ENCODE measurements around the gene TMEM252.

The TMEM252 gene

DNA sequence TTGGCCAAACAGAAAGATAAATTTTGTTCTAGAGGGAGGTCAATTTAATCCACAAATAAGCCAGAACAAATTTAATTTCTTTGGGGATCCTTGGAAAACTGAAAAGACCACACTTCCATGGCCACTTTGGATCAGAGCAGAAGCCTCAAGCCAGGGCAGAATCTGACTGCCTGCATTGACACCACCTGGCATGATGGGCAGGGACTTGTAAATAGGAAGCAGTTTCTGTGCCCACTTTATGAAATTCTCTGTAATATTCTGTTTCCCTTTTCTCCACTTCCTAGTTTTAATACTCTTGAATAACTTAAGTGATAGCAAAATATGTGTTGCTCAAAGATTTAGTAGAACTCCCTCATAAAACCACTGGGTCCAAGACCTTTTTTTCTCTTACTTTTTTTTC, 6.7 kb upstream of the TMEM252 start:
- TF ChIP-seq OSR1 (CRISPR knock-in tag; IDR thresholded peaks at IDR 0.05): no peak
- no peak for TF ChIP-seq GLIS3 (CRISPR knock-in tag; IDR thresholded peaks at IDR 0.05)
- no peak for TF ChIP-seq ZNF70 (CRISPR knock-in tag; IDR thresholded peaks at IDR 0.05)
- TF ChIP-seq TOX (CRISPR knock-in tag; IDR thresholded peaks at IDR 0.05; ENCODE audit: borderline replicate concordance): no peak
- TF ChIP-seq ZNF8 (CRISPR knock-in tag; IDR thresholded peaks at IDR 0.05): no peak
- no peak for TF ChIP-seq ESRRG (CRISPR knock-in tag; IDR thresholded peaks at IDR 0.05)
- TF ChIP-seq ARNTL (CRISPR knock-in tag; IDR thresholded peaks at IDR 0.05; ENCODE audit: borderline replicate concordance, low read depth): no peak
- no peak for TF ChIP-seq ZC3H10 (CRISPR knock-in tag; IDR thresholded peaks at IDR 0.05)
- ATAC-seq: no peak

DNA sequence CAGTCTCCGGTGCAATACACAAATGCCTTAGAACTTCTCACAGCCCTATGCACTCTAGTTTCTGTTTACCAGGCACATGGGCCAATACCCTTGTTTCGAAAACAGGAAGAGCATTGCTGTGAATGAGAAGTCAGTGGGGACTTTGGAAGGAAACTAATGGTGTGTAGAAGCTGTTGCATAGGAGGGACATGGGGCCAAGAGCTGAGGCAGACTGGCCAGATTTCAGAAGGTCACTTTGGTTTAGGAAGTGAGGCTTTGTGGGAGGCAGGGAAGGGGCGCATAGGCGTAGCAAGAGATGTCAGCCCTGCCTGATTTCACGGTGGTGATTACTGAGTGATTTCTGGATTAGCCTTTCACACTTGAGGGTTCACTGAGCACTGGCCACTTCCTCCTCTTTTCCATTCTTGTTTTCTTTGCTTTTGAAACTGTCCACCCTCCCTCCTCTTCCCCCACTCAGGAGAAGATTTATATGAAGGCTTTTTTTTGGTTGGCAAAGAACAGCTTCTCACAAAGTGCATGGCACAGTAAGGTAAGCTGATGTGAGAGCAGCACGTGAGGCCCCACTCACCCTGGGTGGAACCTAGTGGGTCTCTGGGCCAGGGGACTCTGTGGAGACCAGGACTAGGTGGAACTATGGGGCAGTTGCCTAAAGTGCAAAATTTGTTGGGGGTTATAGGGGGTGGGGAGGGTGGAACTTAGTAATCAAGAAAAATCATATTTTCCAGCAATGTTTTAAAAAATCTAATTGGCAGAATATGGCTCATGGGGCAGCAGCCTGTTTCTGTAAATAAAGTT, 6.1 kb upstream of the TMEM252 start:
- TF ChIP-seq CSDC2 (CRISPR knock-in tag; IDR thresholded peaks at IDR 0.05) (no peak), ZFP30 (CRISPR knock-in tag; IDR thresholded peaks at IDR 0.05) (no peak)
- no peak for ATAC-seq

- ATAC-seq: no peak
- TF ChIP-seq OSR1 (CRISPR knock-in tag; IDR thresholded peaks at IDR 0.05) (no peak), ESRRG (CRISPR knock-in tag; IDR thresholded peaks at IDR 0.05) (no peak)
Observed at GRCh38 chr9:68545033-68545705, 4.5 kb upstream of the TMEM252 start.

GRCh38 chr9:68541568-68541967, 885 bp upstream of the TMEM252 start:
- no peak for ATAC-seq
- TF ChIP-seq OSR1 (CRISPR knock-in tag; IDR thresholded peaks at IDR 0.05) (no peak), ESRRG (CRISPR knock-in tag; IDR thresholded peaks at IDR 0.05) (no peak), PPARA (CRISPR knock-in tag; IDR thresholded peaks at IDR 0.05; ENCODE audit: borderline replicate concordance) (no peak)

DNA sequence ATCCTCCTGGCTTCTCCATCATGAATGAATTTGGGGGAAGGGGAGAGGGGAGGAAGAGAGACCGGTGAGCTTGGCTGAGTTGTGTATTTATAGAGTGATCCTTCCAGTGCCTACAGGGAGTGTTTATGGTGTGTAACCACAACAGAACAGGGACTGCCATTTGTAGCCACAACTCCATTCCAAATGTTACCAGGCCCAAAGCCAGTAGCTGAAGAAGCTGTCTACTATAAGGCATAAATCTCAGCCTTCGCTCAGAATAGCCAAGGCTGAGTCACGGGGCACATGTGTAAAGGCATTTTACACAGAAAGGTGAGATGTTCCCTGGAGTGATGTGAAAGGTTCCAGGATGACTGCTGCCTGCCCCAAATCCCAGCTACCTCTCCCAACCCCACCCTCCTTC, 2.5 kb downstream of the TMEM252 start:
- TF ChIP-seq, protein P1, sequence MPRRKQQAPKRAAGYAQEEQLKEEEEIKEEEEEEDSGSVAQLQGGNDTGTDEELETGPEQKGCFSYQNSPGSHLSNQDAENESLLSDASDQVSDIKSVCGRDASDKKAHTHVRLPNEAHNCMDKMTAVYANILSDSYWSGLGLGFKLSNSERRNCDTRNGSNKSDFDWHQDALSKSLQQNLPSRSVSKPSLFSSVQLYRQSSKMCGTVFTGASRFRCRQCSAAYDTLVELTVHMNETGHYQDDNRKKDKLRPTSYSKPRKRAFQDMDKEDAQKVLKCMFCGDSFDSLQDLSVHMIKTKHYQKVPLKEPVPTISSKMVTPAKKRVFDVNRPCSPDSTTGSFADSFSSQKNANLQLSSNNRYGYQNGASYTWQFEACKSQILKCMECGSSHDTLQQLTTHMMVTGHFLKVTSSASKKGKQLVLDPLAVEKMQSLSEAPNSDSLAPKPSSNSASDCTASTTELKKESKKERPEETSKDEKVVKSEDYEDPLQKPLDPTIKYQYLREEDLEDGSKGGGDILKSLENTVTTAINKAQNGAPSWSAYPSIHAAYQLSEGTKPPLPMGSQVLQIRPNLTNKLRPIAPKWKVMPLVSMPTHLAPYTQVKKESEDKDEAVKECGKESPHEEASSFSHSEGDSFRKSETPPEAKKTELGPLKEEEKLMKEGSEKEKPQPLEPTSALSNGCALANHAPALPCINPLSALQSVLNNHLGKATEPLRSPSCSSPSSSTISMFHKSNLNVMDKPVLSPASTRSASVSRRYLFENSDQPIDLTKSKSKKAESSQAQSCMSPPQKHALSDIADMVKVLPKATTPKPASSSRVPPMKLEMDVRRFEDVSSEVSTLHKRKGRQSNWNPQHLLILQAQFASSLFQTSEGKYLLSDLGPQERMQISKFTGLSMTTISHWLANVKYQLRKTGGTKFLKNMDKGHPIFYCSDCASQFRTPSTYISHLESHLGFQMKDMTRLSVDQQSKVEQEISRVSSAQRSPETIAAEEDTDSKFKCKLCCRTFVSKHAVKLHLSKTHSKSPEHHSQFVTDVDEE (CRISPR knock-in tag; IDR thresholded peaks at IDR 0.05): no peak
- TF ChIP-seq ZNF8 (CRISPR knock-in tag; IDR thresholded peaks at IDR 0.05) (no peak), ZNF70 (CRISPR knock-in tag; IDR thresholded peaks at IDR 0.05) (no peak), ZFP3 (CRISPR knock-in tag; IDR thresholded peaks at IDR 0.05) (no peak), OSR1 (CRISPR knock-in tag; IDR thresholded peaks at IDR 0.05) (no peak), ESRRG (CRISPR knock-in tag; IDR thresholded peaks at IDR 0.05) (no peak), CSDC2 (CRISPR knock-in tag; IDR thresholded peaks at IDR 0.05) (no peak), ZFP30 (CRISPR knock-in tag; IDR thresholded peaks at IDR 0.05) (no peak), ZC3H10 (CRISPR knock-in tag; IDR thresholded peaks at IDR 0.05) (no peak), PPARA (CRISPR knock-in tag; IDR thresholded peaks at IDR 0.05; ENCODE audit: borderline replicate concordance) (no peak), GLIS3 (CRISPR knock-in tag; IDR thresholded peaks at IDR 0.05) (no peak), ZNF565 (CRISPR knock-in tag; conservative IDR thresholded peaks at IDR 0.05; ENCODE audit: low read depth) (no peak), CSRNP3 (CRISPR knock-in tag; IDR thresholded peaks at IDR 0.05) (no peak), ISL1 (CRISPR knock-in tag; IDR thresholded peaks at IDR 0.05) (no peak), SNAI2 (CRISPR knock-in tag; IDR thresholded peaks at IDR 0.05) (no peak), PATZ1 (CRISPR knock-in tag; IDR thresholded peaks at IDR 0.05; ENCODE audit: borderline replicate concordance) (no peak), ARNTL (CRISPR knock-in tag; IDR thresholded peaks at IDR 0.05; ENCODE audit: borderline replicate concordance, low read depth) (no peak), BACH2 (CRISPR knock-in tag; IDR thresholded peaks at IDR 0.05; ENCODE audit: borderline replicate concordance) (no peak)
- TF ChIP-seq, protein P2, sequence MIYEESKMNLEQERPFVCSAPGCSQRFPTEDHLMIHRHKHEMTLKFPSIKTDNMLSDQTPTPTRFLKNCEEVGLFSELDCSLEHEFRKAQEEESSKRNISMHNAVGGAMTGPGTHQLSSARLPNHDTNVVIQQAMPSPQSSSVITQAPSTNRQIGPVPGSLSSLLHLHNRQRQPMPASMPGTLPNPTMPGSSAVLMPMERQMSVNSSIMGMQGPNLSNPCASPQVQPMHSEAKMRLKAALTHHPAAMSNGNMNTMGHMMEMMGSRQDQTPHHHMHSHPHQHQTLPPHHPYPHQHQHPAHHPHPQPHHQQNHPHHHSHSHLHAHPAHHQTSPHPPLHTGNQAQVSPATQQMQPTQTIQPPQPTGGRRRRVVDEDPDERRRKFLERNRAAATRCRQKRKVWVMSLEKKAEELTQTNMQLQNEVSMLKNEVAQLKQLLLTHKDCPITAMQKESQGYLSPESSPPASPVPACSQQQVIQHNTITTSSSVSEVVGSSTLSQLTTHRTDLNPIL (CRISPR knock-in tag; IDR thresholded peaks at IDR 0.05; ENCODE audit: low read depth): no peak
- ATAC-seq: no peak
